ENCODE results near the gene NMBR. TPM values are rescaled to one million over a fixed set of nuclear protein-coding genes. Genes with fewer than 3 reads are reported as not detected.

The NMBR gene
- total RNA-seq, 1 donor from 2014 or later: 0.35 TPM

GRCh38 chr6:142178129-142178528 lies 31.2 kb upstream of the NMBR start:
- Mint-ChIP-seq H3K27ac (ENCODE audit: unreplicated experiment) (no peak overlapping the region), H3K36me3 (ENCODE audit: low read depth) (peaks cover 28% of the 10 kb centered on the region), H3K27me3 (ENCODE audit: low read depth) (no peaks in the 10 kb centered on the region), H3K4me3 (no peak overlapping the region), H3K9me3 (peaks cover 2% of the 10 kb centered on the region), H3K4me1 (no peaks in the 10 kb centered on the region)
- TF ChIP-seq, protein P1, sequence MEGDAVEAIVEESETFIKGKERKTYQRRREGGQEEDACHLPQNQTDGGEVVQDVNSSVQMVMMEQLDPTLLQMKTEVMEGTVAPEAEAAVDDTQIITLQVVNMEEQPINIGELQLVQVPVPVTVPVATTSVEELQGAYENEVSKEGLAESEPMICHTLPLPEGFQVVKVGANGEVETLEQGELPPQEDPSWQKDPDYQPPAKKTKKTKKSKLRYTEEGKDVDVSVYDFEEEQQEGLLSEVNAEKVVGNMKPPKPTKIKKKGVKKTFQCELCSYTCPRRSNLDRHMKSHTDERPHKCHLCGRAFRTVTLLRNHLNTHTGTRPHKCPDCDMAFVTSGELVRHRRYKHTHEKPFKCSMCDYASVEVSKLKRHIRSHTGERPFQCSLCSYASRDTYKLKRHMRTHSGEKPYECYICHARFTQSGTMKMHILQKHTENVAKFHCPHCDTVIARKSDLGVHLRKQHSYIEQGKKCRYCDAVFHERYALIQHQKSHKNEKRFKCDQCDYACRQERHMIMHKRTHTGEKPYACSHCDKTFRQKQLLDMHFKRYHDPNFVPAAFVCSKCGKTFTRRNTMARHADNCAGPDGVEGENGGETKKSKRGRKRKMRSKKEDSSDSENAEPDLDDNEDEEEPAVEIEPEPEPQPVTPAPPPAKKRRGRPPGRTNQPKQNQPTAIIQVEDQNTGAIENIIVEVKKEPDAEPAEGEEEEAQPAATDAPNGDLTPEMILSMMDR (conservative IDR thresholded peaks at IDR 0.05): no peak
- DNase-seq (ENCODE audit: low read depth, low spot score): no peak

- H3K27ac Mint-ChIP-seq (ENCODE audit: unreplicated experiment): no peak overlapping the region
- TF ChIP-seq, protein P1 (conservative IDR thresholded peaks at IDR 0.05): no peak
- no peaks in the 10 kb centered on the region for H3K4me1 Mint-ChIP-seq
- peaks cover 2% of the 10 kb centered on the region for H3K9me3 Mint-ChIP-seq
- peaks cover 26% of the 10 kb centered on the region for H3K36me3 Mint-ChIP-seq (ENCODE audit: low read depth)
- H3K27me3 Mint-ChIP-seq (ENCODE audit: low read depth): no peaks in the 10 kb centered on the region
- no peak for DNase-seq (ENCODE audit: low read depth, low spot score)
- no peak overlapping the region for H3K4me3 Mint-ChIP-seq
These were observed 27.8 kb upstream of the NMBR start for GRCh38 chr6:142174703-142175102.

GRCh38 chr6:142173980-142174379 lies 27.1 kb upstream of the NMBR start:
- TF ChIP-seq, protein P1 (conservative IDR thresholded peaks at IDR 0.05): no peak
- Mint-ChIP-seq H3K36me3 (ENCODE audit: low read depth) (peaks cover 26% of the 10 kb centered on the region), H3K4me3 (no peak overlapping the region), H3K9me3 (peaks cover 2% of the 10 kb centered on the region), H3K4me1 (no peaks in the 10 kb centered on the region), H3K27me3 (ENCODE audit: low read depth) (no peaks in the 10 kb centered on the region), H3K27ac (ENCODE audit: unreplicated experiment) (no peak overlapping the region)
- no peak for DNase-seq (ENCODE audit: low read depth, low spot score)

- peaks cover 21% of the 10 kb centered on the region for H3K36me3 Mint-ChIP-seq (ENCODE audit: low read depth)
- H3K9me3 Mint-ChIP-seq: peaks cover under 1% of the 10 kb centered on the region
- H3K27ac Mint-ChIP-seq (ENCODE audit: unreplicated experiment): no peak overlapping the region
- TF ChIP-seq, protein P1 (conservative IDR thresholded peaks at IDR 0.05): no peak
- H3K4me3 Mint-ChIP-seq: no peak overlapping the region
- no peaks in the 10 kb centered on the region for H3K4me1 Mint-ChIP-seq
- H3K27me3 Mint-ChIP-seq (ENCODE audit: low read depth): no peaks in the 10 kb centered on the region
- DNase-seq (ENCODE audit: low read depth, low spot score): no peak
These were observed 25.8 kb upstream of the NMBR start for GRCh38 chr6:142172758-142173157.

DNA sequence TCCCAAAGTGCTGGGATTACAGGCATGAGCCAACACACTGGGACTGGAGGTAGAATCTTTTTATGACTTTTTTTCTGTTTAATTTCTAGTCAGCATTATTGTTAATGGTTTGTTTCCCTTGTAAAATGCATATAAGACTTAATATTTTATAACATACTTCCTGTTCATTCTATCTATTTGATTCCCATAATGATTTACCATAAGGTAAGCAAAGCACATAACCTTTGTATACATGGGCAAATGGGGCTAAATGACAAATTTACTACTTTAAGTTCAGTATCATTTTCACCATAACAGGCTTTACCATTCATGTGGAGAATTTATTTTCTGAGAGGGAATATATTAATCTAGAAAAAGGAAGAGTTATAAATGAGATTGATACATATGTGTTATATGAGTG lies 24.4 kb upstream of the NMBR start:
- H3K27me3 Mint-ChIP-seq (ENCODE audit: low read depth): no peaks in the 10 kb centered on the region
- H3K4me1 Mint-ChIP-seq: no peaks in the 10 kb centered on the region
- no peak for DNase-seq (ENCODE audit: low read depth, low spot score)
- no peak overlapping the region for H3K4me3 Mint-ChIP-seq
- no peaks in the 10 kb centered on the region for H3K9me3 Mint-ChIP-seq
- H3K27ac Mint-ChIP-seq (ENCODE audit: unreplicated experiment): no peak overlapping the region
- TF ChIP-seq, protein P1 (conservative IDR thresholded peaks at IDR 0.05): no peak
- H3K36me3 Mint-ChIP-seq (ENCODE audit: low read depth): peaks cover 17% of the 10 kb centered on the region

- H3K4me1 Mint-ChIP-seq: peaks cover 19% of the 10 kb centered on the region
- DNase-seq (ENCODE audit: low read depth, low spot score): no peak
- H3K27me3 Mint-ChIP-seq (ENCODE audit: low read depth): no peaks in the 10 kb centered on the region
- TF ChIP-seq, protein P1 (conservative IDR thresholded peaks at IDR 0.05): no peak
- H3K27ac Mint-ChIP-seq (ENCODE audit: unreplicated experiment): no peak overlapping the region
- peaks cover 3% of the 10 kb centered on the region for H3K36me3 Mint-ChIP-seq (ENCODE audit: low read depth)
- H3K9me3 Mint-ChIP-seq: no peaks in the 10 kb centered on the region
- no peak overlapping the region for H3K4me3 Mint-ChIP-seq
These were observed 20.6 kb upstream of the NMBR start for GRCh38 chr6:142167486-142167885.
